HepG2 (cell line): Measurements from ENCODE around the gene S100A10.

ENCODE experiments used
- ASH2L ChIP-seq: fragments of 300-600, 200-600 bp; sonication (generic); IDR thresholded peaks from 2 replicates; pipeline ENCODE4 v1.7.0; 2017; ENCODE audit warnings: low read depth, mild to moderate bottlenecking, moderate library complexity, mixed read lengths, low read length; ENCODE audit not compliant: insufficient read length
- CTCF ChIP-seq: sonication (generic); formaldehyde crosslinking; IDR thresholded peaks from 2 replicates; pipeline ENCODE4 v1.5.0; 2020; ENCODE audit warnings: mild to moderate bottlenecking, missing genetic modification reagents, moderate library complexity
- KAT7 ChIP-seq: IDR thresholded peaks from 2 replicates; pipeline ENCODE4 v1.6.1; 2018; ENCODE audit warnings: borderline replicate concordance, missing compliant biosample characterization
- MAX ChIP-seq: IDR thresholded peaks from 2 replicates; pipeline ENCODE4 v1.6.1; 2012; ENCODE audit warnings: inconsistent platforms
- POGK ChIP-seq: sonication (generic); formaldehyde crosslinking; conservative IDR thresholded peaks from 2 replicates; pipeline ENCODE4 v1.8.0; 2022; ENCODE audit warnings: mild to moderate bottlenecking, moderate library complexity, missing genetic modification reagents
- SIX1 ChIP-seq: sonication (generic); formaldehyde crosslinking; IDR thresholded peaks from 2 replicates; pipeline ENCODE4 v1.4.0; 2020; ENCODE audit warnings: missing genetic modification reagents, borderline replicate concordance
- U2AF2 ChIP-seq: fragments of 200-400 bp; formaldehyde crosslinking; IDR thresholded peaks from 2 replicates; pipeline ENCODE4 v1.6.1; 2017; ENCODE audit warnings: low read depth, mild to moderate bottlenecking, low read length
- ZNF136 ChIP-seq: sonication (generic); formaldehyde crosslinking; IDR thresholded peaks from 2 replicates; pipeline ENCODE4 v1.8.1; 2022; ENCODE audit warnings: low read depth, mild to moderate bottlenecking, moderate library complexity, missing genetic modification reagents

- no peak for TF ChIP-seq SIX1
- TF ChIP-seq KAT7 (CRISPR knock-in tag): no peak
- TF ChIP-seq MAX: no peak
- TF ChIP-seq ASH2L: no peak
- no peak for TF ChIP-seq POGK (CRISPR knock-in tag)
- no peak for TF ChIP-seq CTCF (CRISPR knock-in tag)
- no peak for TF ChIP-seq U2AF2
- no peak for TF ChIP-seq ZNF136 (CRISPR knock-in tag)
Measured at GRCh38 chr1:151982300-151983005, 11.2 kb downstream of the S100A10 start.
